Choroid plexus epithelial cell (primary cell): ENCODE data around the gene TP53I3.

ENCODE experiments used
- DNase-seq: peaks from one replicate; pipeline ENCODE4 v3.0.0-alpha.2; 2010; ENCODE audit warnings: low read depth
- H3K4me3 ChIP-seq: 2 replicates; pipeline ENCODE4 v1.5.1; 2011; ENCODE audit warnings: low read depth, mild to moderate bottlenecking, control low read depth, low read length, moderate library complexity
- TF ChIP-seq, protein P1 (sequence below): conservative IDR thresholded peaks from 2 replicates; pipeline ENCODE4 v1.5.1; 2011; ENCODE audit warnings: low read depth, mild to moderate bottlenecking, control low read depth, inconsistent platforms, low read length, moderate library complexity

TP53I3 gene

DNA sequence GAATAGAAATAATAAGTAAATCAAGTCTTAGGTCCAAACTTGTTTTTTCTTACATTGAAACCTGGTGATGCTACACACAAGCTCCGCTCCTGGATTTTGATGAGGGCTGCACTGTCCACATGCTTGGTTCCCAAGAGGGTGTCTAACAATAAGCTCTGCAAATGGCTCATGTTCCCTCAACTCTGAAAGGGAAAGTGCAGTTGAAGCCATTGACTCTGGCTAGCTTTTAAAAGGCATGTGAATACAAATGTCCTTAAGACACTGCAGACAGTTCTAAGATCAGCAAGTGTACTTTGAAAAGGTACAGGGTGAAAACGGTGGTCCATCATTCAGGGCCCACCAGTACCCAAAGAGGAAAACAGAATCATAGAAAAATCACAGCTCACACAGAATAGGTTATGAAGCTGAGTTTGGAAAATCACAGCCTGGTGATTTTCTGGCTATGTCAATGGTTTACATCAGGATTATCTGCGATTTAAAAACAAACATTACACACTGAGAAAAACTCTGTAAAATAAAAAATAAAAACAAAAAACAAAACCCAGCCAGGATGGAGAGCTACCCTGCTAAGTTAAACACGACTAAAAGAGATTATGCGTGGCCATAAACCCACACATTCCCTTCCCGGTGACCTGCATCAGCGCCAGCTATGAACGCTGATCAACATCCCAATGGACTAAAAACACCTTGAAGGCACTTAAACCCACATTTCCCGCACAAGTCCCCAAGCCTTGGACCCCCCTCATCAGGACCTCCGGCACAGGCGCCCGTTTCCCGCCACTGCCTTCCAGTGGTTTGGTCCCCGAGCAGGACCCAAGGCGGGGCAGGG is 37.9 kb upstream of the TP53I3 start:
- TF ChIP-seq, protein P1, sequence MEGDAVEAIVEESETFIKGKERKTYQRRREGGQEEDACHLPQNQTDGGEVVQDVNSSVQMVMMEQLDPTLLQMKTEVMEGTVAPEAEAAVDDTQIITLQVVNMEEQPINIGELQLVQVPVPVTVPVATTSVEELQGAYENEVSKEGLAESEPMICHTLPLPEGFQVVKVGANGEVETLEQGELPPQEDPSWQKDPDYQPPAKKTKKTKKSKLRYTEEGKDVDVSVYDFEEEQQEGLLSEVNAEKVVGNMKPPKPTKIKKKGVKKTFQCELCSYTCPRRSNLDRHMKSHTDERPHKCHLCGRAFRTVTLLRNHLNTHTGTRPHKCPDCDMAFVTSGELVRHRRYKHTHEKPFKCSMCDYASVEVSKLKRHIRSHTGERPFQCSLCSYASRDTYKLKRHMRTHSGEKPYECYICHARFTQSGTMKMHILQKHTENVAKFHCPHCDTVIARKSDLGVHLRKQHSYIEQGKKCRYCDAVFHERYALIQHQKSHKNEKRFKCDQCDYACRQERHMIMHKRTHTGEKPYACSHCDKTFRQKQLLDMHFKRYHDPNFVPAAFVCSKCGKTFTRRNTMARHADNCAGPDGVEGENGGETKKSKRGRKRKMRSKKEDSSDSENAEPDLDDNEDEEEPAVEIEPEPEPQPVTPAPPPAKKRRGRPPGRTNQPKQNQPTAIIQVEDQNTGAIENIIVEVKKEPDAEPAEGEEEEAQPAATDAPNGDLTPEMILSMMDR, result no peak
- DNase-seq, result peak; percentile 14
- H3K4me3 ChIP-seq, result peak overlapping the region; percentile 86

DNA sequence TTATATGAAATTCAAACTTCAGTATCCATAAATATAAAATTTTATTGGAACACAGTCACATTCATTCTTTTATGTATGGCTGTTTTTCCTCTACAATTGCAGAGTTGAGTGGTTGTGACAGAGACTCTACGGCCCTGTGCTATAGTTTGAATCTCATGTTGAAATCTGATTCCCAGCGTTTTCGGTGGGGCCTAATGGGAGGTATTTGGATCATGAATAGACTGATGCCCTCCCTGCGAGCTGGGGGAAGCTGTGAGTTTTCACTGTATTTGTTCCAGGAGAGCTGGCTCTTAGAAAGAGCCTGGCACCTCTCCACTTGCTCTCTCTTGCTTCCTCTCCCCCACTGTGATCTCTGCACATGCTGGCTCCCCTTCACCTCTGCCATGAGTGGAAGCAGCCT is 36.8 kb upstream of the TP53I3 start:
- no peak overlapping the region for H3K4me3 ChIP-seq
- DNase-seq, result no peak
- TF ChIP-seq, protein P1, result no peak

DNA sequence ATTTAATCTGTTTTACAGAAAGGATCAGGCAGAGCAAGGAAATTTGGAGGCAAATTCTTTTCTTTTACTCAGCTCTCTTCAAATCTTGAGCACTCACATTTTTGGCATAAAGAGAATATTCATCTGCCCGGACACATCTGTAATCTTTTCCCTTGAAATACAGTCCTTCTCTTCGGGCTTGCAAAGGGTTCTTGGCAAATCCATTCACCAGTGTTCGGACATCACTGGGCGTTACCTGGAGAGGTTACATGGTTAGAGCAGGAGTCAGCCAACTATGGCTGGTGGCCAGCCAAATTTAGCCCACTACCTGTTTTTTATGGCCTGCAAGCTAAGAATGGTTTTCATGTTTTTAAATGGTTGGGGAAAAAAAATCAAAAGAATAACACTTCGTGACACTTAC is 36.4 kb upstream of the TP53I3 start:
- DNase-seq, result no peak
- TF ChIP-seq, protein P1, result no peak
- no peak overlapping the region for H3K4me3 ChIP-seq

DNA sequence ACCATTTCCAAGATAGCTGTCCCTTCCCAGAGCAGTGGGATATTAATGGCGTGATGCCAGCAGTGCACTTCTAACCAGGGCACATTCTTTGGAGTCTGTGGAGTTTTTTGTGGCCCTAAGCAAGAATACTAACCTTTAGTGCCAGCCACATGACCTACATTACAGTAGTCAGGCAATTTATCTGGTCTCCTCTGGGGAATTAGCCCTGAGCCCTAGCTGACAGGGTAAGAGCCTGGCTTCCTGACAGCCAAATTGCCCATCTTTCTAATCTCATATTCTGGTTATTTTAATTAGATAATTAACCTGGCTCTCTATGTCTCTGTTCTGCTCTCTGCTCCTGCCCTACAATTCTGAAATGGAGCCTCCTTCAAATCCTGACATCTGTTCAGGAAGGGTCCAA is 33.3 kb upstream of the TP53I3 start:
- DNase-seq, result no peak
- no peak overlapping the region for H3K4me3 ChIP-seq
- TF ChIP-seq, protein P1, result no peak

DNA sequence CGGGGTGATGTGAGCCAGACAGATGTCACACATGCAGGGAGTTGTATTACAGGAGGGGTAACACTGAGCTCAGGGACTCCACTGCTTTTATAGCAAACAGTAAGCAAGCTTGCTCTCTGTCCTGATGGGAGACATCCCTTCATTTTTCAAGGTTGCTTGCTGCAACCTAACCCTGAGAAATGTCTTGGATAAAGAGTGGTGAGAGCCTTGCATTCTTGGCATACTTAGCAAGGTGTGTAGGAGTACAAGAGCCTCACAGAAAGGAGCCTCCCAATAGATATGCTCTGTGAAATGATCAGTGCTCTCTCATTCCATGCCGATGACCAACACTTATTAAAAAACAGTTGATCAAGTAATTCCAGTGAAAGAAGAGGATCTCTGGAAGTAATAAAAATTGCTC is 30.4 kb upstream of the TP53I3 start:
- no peak overlapping the region for H3K4me3 ChIP-seq
- peak; percentile 36 for DNase-seq
- TF ChIP-seq, protein P1, result no peak

DNA sequence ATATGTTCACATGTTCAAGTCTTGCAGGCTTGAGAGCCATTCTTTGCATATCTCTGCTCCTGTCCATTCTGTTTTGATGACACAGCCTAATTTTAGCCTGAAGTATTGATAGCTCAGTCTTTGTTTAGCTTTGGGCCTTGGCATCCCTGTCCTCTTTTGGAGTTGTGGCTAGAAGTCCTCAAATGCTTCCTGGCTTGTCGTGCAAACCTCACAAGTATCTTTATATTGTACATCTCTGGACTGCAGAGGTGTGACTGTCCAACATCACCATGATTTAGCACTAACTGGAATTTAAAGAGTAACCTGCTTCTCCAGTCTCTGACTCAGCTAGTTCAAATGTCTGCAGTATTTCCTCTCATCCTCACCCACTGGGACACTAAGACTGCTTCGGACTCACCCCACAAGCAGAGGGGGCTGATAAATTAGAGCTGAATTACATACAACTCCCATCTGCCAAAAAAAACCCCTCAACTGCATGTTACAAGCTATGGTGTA is 26.8 kb upstream of the TP53I3 start:
- H3K4me3 ChIP-seq, result no peak overlapping the region
- DNase-seq, result peak; percentile 50
- TF ChIP-seq, protein P1, result no peak
